ENCODE results near the gene SYT9. TPM values are rescaled to one million over a fixed set of nuclear protein-coding genes. Genes with fewer than 3 reads are reported as not detected.
A peak's percentile ranks its signal among the peaks of the same experiment; 100 is the strongest.

The SYT9 gene
- total RNA-seq, 4 donors from 2014 or later: 0.13 to 0.47 (median 0.15) TPM; not detected in 1

DNA sequence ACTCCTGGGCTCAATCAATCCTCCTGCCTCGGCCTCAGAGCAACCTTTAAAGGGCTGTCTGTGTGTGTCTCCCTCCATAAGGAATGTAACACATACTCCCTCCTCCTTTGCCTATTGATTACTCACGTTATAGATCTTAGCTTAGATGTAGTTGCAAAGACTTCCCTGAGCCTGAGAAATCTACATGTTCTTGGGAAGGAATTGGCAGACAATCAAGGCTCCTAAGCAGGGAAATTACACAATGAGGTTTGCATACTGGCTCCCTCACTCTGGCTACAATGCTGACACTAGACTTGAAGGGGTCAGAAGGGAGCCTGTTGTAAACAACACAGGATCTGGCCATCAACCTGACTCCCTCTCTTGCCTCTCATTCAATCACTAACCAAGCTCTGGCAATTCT is 228.4 kb downstream of the SYT9 start:
- no peak for TF ChIP-seq EP300 (IDR thresholded peaks at IDR 0.05)
- TF ChIP-seq POLR2A (IDR thresholded peaks at IDR 0.05): no peak
- no peak overlapping the region for H3K27ac ChIP-seq

DNA sequence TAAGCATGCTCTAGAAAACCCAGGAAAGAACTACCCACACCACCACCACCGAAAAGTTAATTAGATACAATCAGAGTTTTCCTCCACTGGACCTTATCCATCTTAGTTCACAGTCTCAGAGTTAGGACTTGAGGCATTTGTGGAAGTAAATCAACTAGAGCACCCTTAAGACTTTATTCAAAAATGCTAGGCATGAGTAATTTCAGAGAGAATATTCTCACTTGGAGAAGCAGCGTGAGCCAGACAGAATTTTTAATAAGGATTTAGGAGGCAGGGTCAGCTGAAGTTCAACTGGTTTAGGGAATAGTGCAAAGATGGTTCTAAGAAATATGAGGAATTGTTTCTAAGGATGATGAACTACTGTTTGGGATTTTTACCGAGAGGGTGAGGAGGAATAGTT is 232.4 kb downstream of the SYT9 start:
- H3K27me3 ChIP-seq: no peaks in the 10 kb centered on the region
- 59 to 80% methylated on average over 2 to 3 of the region's 3 CpGs for WGBS, 2 donors (ENCODE audit: low coverage in 1 of 2)
- peaks cover 0 to 9% of the 10 kb centered on the region in 2 donors for H3K36me3 ChIP-seq
- H3K4me1 ChIP-seq: peaks cover 0 to 7% (median 0%) of the 10 kb centered on the region in 3 donors
- TF ChIP-seq, protein P1, sequence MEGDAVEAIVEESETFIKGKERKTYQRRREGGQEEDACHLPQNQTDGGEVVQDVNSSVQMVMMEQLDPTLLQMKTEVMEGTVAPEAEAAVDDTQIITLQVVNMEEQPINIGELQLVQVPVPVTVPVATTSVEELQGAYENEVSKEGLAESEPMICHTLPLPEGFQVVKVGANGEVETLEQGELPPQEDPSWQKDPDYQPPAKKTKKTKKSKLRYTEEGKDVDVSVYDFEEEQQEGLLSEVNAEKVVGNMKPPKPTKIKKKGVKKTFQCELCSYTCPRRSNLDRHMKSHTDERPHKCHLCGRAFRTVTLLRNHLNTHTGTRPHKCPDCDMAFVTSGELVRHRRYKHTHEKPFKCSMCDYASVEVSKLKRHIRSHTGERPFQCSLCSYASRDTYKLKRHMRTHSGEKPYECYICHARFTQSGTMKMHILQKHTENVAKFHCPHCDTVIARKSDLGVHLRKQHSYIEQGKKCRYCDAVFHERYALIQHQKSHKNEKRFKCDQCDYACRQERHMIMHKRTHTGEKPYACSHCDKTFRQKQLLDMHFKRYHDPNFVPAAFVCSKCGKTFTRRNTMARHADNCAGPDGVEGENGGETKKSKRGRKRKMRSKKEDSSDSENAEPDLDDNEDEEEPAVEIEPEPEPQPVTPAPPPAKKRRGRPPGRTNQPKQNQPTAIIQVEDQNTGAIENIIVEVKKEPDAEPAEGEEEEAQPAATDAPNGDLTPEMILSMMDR (IDR thresholded peaks at IDR 0.05): no peak
- TF ChIP-seq EP300 (IDR thresholded peaks at IDR 0.05): no peak
- TF ChIP-seq POLR2AphosphoS5 (IDR thresholded peaks at IDR 0.05): no peak
- TF ChIP-seq POLR2A (IDR thresholded peaks at IDR 0.05): no peak
- no peaks in the 10 kb centered on the region for H3K9me3 ChIP-seq
- ATAC-seq: no peak
- H3K4me3 ChIP-seq: no peak overlapping the region
- peak overlapping the region in 1 of 4 donors; percentile 62 for H3K27ac ChIP-seq

More for the DNA sequence above, 228.4 kb downstream of the SYT9 start:
- 57 to 71% methylated on average over 1 to 2 of the region's 2 CpGs for WGBS, 2 donors (ENCODE audit: low coverage in 1 of 2)
- no peak overlapping the region for H3K4me3 ChIP-seq
- ATAC-seq: no peak
- no peaks in the 10 kb centered on the region for H3K36me3 ChIP-seq
- H3K27me3 ChIP-seq: no peaks in the 10 kb centered on the region
- no peaks in the 10 kb centered on the region for H3K9me3 ChIP-seq
- H3K4me1 ChIP-seq: peaks cover 0 to 7% (median 0%) of the 10 kb centered on the region in 3 donors

DNA sequence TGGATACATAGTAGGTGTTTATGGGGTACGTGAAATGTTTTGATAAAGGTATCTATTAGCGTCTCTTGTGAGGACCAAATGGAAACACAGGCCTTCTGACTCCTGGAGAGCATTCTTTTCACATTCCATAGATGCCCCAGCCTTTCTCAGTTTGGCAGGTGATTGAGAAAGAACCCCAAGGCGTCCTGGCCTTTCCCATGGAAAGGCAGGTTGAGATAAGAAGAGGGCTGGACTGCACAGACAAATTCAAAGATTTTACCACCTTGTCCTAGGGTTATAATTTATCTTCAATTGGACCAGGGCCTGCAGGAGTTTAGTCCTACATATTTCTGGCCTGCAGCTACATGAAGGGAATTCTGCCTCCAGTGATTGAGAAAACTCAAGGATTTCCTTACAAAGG is 232.9 kb downstream of the SYT9 start:
- 67 to 72% methylated on average over 3 of the region's 3 CpGs for WGBS, 2 donors (ENCODE audit: low coverage in 1 of 2)
- ATAC-seq: no peak
- Histone ChIP-seq H3K27me3 (no peaks in the 10 kb centered on the region), H3K27ac (peak overlapping the region in 3 of 4 donors; percentile 62 to 72 (median 68)), H3K4me1 (peaks cover 0 to 7% (median 0%) of the 10 kb centered on the region in 3 donors), H3K36me3 (peaks cover 0 to 9% of the 10 kb centered on the region in 2 donors), H3K9me3 (no peaks in the 10 kb centered on the region), H3K4me3 (no peak overlapping the region)
- TF ChIP-seq POLR2AphosphoS5 (IDR thresholded peaks at IDR 0.05): no peak
- TF ChIP-seq, protein P1 (IDR thresholded peaks at IDR 0.05): no peak
- TF ChIP-seq EP300 (IDR thresholded peaks at IDR 0.05): no peak
- no peak for TF ChIP-seq POLR2A (IDR thresholded peaks at IDR 0.05)

DNA sequence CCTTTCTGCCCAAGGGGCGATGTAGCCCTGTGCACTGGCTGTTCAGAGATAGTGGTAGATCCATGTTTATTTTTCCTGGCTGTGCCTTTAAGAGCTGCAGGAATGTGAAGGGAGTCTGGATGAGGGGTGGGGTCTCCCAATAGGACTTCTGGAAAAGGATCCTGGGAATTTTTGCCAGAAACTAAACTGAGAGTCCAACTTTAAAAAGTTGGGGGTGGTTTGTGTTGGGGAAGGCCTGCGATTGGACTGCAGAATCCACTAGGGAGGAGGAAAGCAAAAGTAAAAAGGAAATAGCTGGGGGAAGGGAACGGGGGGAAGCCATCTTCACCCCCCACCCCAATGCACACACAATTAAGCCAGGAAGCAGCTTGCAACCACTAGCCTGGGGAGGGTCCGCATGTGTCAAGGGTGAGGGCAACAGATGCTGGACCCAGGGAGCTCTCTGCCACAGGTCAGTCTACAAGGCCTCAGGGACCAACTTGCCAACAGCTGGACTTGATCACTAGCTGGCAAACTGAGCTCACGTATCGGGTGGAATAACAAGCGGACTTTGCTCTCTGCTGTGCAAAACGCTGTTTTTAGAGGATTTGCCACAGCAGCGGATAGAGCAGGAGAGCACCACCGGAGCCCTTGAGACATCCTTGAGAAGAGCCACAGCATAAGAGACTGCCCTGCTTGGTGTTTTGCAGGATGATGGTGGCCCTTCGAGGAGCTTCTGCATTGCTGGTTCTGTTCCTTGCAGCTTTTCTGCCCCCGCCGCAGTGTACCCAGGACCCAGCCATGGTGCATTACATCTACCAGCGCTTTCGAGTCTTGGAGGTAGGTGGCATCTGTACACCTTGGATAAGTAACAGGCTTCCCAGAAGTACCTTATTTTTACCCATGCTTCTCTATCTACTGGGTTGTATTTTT is 233.7 kb downstream of the SYT9 start, which contains the start of gene OLFML1:
OLFML1 (plus strand) TSS at position 321 of the 912 bp plus-strand sequence; CDS start at position 691, 370 bp downstream.
- TF ChIP-seq POLR2A (IDR thresholded peaks at IDR 0.05) (no peak), POLR2AphosphoS5 (IDR thresholded peaks at IDR 0.05) (no peak), EP300 (IDR thresholded peaks at IDR 0.05) (no peak)
- peak within 1 kb of the TSS; percentile 37 to 48 for H3K4me3 ChIP-seq
- peaks cover 0 to 9% of the 10 kb centered on the region in 2 donors for H3K36me3 ChIP-seq
- peak; percentile 34 for ATAC-seq
- H3K4me1 ChIP-seq: peaks cover 0 to 10% (median 0%) of the 10 kb centered on the region in 3 donors
- H3K9me3 ChIP-seq: no peaks in the 10 kb centered on the region
- 29 to 68% methylated on average over 2 to 11 of the region's 15 CpGs for WGBS, 2 donors (ENCODE audit: low coverage in 1 of 2)
- no peaks in the 10 kb centered on the region for H3K27me3 ChIP-seq
- H3K27ac ChIP-seq: peak within 1 kb of the TSS in 3 of 4 donors; percentile 62 to 72 (median 68)

DNA sequence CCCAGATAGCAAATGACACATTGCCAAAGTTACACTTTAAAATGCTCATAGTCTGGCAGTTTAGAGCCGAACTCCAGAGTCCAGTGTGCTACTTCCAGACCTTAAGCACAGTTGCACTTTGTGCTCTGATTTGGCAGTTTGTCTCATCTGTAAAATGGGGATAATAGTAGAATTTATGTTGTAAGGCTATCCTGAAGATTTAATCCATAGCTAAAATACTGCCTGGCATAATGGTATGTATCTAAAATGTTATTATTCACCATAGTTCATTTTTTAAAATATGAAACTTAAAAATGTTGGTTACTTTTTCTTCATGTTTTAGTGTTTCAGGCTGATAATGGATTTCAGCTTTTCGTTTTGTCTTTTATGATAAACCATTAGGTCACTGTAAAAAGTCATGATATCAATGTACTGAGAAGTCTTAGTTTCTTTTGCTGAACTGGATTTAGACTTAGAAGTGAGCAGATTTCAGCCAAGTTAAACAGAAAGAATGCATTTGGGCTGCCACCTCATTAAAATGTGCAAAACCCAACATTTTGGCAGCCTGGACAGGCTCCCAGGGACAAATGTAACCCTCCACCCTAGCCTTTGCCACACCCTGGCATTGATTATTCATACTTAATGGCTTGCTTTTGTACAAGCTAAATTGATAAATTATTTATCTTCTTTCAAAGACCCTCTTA is 234.5 kb downstream of the SYT9 start:
- TF ChIP-seq POLR2A (IDR thresholded peaks at IDR 0.05): no peak
- TF ChIP-seq, protein P1 (IDR thresholded peaks at IDR 0.05): no peak
- TF ChIP-seq EP300 (IDR thresholded peaks at IDR 0.05): no peak
- no peak for TF ChIP-seq POLR2AphosphoS5 (IDR thresholded peaks at IDR 0.05)
- WGBS, 2 donors (ENCODE audit: low coverage in 1 of 2): 43 to 58% methylated on average over 2 of the region's 2 CpGs
- Histone ChIP-seq H3K9me3 (no peaks in the 10 kb centered on the region), H3K4me3 (peak overlapping the region; percentile 37 to 48), H3K4me1 (peaks cover 0 to 7% (median 0%) of the 10 kb centered on the region in 3 donors), H3K27me3 (no peaks in the 10 kb centered on the region), H3K27ac (peak overlapping the region in 3 of 4 donors; percentile 62 to 72 (median 68)), H3K36me3 (peaks cover 0 to 9% of the 10 kb centered on the region in 2 donors)
- no peak for ATAC-seq
